ENCODE data around the gene KCNQ2. TPM values are rescaled to one million over a fixed set of nuclear protein-coding genes. Genes with fewer than 3 reads are reported as not detected.

KCNQ2 gene
- total and polyA plus RNA-seq, 2 experiments from 2014 or later = 68.5 to 92.4 TPM

DNA sequence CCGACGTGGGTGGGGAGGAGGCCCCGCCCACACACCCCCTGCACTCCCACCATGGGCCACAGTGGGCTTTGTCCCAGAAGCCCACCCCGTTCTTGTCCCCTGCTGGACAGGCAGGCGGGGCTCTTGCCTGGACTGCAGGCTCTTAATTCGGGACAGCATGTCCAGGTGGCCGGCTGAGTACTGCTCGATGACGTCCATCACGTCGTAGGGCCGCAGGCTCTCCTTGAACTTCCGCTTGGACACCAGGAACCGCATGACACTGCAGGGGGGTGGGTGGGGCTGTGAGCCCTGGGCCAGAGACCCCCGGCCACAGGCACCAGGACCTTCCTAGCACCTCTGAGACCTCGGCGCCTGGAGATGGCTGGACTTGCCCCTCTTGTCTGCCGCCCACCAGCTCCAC lies 59.1 kb downstream of the KCNQ2 start:
- TF ChIP-seq ZNF114 (CRISPR knock-in tag; IDR thresholded peaks at IDR 0.05) (no peak), ZNF462 (CRISPR knock-in tag; IDR thresholded peaks at IDR 0.05) (no peak), CREB1 (CRISPR knock-in tag; IDR thresholded peaks at IDR 0.05; ENCODE audit: low read depth) (no peak), ETS1 (IDR thresholded peaks at IDR 0.05) (no peak), ZNF331 (CRISPR knock-in tag; IDR thresholded peaks at IDR 0.05; ENCODE audit: low read depth) (no peak), POLR2AphosphoS5 (IDR thresholded peaks at IDR 0.05; ENCODE audit: low read depth) (no peak), CTCF (conservative IDR thresholded peaks at IDR 0.05; ENCODE audit: low read depth in 2 of 2) (no peak), JUNB (IDR thresholded peaks at IDR 0.05; ENCODE audit: unreplicated experiment) (no peak), EZH2phosphoT487 (IDR thresholded peaks at IDR 0.05; ENCODE audit: unreplicated experiment) (no peak), EZH2 (IDR thresholded peaks at IDR 0.05; ENCODE audit: low read depth, unreplicated experiment) (no peak), STAT1 (IDR thresholded peaks at IDR 0.05; ENCODE audit: unreplicated experiment) (no peak), REST (IDR thresholded peaks at IDR 0.05; ENCODE audit: unreplicated experiment) (no peak)
- Histone ChIP-seq H3K36me3 (ENCODE audit: insufficient read depth) (no peaks in the 10 kb centered on the region), H3K27ac (ENCODE audit: low read depth) (no peak overlapping the region), H3K4me2 (no peak overlapping the region), H3K4me1 (ENCODE audit: insufficient read depth) (peaks cover 3% of the 10 kb centered on the region; the same call in 1 of the 2 replicates), H3K27me3 (ENCODE audit: insufficient read depth) (no peaks in the 10 kb centered on the region), H3F3A (replicated peaks; ENCODE audit: low read depth) (0 out of 2 replicates have a peak, but pooled peaks cover 5% of the 10 kb centered on the region), H3K4me3 (no peak overlapping the region), H3K79me2 (replicated peaks; ENCODE audit: insufficient read depth) (no peaks in the 10 kb centered on the region), H4K20me1 (replicated peaks; ENCODE audit: insufficient read depth) (no peaks in the 10 kb centered on the region), H3K9me2 (ENCODE audit: insufficient read depth) (peaks cover 6% of the 10 kb centered on the region; the same call in 1 of the 2 replicates), H2AFZ (no peak overlapping the region)
- DNase-seq (ENCODE audit: low spot score) (no peak), ATAC-seq (no peak)
- H3K9me3 Mint-ChIP-seq = no peaks in the 10 kb centered on the region
- peaks cover 4% of the 10 kb centered on the region for H3K27me3 Mint-ChIP-seq (ENCODE audit: insufficient read depth, low read depth, poor library complexity)
- no peak overlapping the region for H3K4me3 Mint-ChIP-seq
- no peaks in the 10 kb centered on the region for H3K36me3 Mint-ChIP-seq (ENCODE audit: low read depth)
- peaks cover 13% of the 10 kb centered on the region for H3K4me1 Mint-ChIP-seq
- no peak overlapping the region for H3K27ac Mint-ChIP-seq

Data from GM23338 (cell line).